Endometrial microvascular endothelial cells (primary cell): ENCODE measurements around the gene GOLGA6D. TPM values are rescaled to one million over a fixed set of nuclear protein-coding genes. Genes with fewer than 3 reads are reported as not detected.
"Not testable (repeated sequence)": the region's sequence is repeated elsewhere in the genome, so short reads cannot be mapped to it uniquely, and the experiment has no call there.

Source experiments
- in situ Hi-C: cut with HindIII; loops from 2 replicates; pipeline ENCODE4 v1.10.0; 2017; ENCODE audit warnings: low sequenced_read_pairs, low pct_unique_long_range_greater_than_20kb; ENCODE audit errors: inconsistent ontology term
- total RNA-seq: library from RNA; depleted of rRNA; stranded (reverse); fragments of >200 nt; gene quantifications from one replicate; pipeline ENCODE4 v1.2.3, GENCODE V29; 2015; ENCODE audit errors: inconsistent ontology term

Gene GOLGA6D
- total RNA-seq, 1 donor from 2014 or later: not detected

DNA sequence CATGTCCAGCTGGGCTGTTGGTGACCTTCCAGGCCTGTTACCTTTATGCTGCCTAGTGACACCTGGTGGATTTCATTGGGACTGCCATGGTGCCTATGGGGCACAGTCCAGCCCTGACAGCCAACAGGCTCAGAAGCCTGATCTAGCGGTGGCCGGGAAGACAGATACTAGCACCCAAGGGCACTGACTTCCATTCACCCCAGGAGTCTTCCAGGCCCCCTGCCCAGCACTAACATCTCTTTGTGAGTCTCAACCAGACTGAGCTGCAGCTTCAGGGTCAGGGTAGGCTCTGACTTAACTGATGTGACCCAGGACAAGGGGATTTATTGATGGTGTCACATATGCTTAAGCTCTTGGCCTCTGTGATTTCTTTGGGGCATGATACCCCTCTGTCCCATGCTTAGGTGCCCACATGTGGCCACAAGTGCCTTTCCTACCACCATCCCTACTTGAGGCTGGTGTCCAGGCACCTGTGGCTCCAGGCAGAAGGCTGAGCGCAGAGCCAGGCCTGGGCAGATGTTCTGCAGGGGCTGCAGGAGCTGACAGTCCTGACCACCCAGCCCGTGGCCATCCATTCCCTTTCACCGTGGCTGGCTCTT, 8.0 kb upstream of the GOLGA6D start:
- in situ Hi-C loops: not testable (repeated sequence)

DNA sequence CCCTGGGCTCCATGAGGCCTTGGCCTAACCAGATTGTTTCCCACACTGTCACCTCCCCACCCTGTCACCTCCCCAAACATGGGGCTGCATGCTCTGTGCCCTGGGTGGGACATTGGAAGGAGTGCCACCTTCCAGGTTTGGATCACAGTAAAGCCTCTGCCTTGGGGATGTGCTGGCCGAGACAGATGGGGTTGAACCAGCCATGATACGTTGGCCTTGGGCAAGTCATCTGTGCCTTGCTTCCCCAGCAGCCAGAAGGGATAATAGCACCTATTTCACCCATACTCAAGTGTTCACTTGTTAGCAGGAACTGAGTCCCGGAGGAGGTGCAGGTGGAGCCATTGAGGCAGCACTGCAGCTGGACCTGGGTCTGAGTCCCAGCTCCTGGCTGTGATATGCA, 7.0 kb upstream of the GOLGA6D start:
- in situ Hi-C loops: not testable (repeated sequence)

DNA sequence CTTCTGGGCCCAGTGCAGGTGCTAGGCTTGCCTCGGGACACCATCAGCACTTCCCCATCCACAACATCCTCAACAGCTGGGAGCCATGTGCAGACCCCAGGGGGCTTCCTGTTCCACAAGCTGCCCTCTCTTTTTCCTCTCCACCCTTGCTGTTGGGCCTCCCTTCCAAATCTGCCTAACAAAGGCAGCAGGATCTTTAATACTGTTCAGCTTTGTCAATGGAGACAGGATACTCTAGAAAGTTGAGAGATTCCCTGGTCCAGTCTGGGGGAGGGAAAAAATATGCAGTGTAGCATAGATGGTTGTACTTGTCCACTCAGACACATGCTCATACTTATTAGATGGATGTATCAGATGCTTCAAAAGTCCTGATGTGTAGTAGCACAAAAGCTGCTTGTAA, 4.1 kb upstream of the GOLGA6D start:
- in situ Hi-C loops: not testable (repeated sequence)

DNA sequence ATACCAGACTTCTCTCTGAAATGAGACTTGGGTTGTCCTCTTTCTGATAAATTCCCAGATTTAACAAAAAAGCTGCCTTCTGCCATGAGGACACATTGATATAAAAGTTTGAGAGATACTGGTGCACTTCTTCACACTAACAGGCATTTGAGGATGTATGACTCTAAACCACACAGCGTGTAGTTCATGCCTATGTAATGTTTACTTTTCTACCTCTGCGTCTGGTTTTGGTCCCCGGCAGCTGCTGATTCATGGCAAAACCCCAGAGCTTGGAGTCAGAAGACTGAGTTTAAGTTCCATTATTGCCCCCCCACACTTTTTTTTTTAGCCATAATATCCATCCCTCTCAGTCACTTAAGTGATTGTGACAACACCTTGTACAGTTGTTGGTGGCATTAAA, 1.5 kb downstream of the GOLGA6D start:
- in situ Hi-C loops: not testable (repeated sequence)

DNA sequence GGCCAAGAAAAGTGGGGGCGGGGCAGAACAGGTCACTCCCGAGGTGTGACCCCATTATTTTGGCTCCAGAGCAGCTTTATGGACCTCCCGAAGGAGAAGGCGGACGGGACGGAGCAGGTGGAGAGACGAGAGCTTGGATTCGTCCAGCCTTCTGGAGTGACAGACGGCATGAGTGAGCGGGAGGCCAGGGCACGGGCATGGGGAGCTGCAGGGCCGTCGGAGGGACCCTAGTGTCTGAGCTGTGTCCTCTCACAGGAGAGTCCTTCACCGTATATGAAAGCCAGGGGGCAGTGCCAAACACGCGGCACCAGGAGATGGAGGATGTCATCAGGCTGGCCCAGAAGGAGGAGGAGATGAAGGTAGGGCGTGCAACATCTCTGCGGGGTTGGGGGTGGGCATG, 11.0 kb downstream of the GOLGA6D start:
- in situ Hi-C loops: not testable (repeated sequence)

DNA sequence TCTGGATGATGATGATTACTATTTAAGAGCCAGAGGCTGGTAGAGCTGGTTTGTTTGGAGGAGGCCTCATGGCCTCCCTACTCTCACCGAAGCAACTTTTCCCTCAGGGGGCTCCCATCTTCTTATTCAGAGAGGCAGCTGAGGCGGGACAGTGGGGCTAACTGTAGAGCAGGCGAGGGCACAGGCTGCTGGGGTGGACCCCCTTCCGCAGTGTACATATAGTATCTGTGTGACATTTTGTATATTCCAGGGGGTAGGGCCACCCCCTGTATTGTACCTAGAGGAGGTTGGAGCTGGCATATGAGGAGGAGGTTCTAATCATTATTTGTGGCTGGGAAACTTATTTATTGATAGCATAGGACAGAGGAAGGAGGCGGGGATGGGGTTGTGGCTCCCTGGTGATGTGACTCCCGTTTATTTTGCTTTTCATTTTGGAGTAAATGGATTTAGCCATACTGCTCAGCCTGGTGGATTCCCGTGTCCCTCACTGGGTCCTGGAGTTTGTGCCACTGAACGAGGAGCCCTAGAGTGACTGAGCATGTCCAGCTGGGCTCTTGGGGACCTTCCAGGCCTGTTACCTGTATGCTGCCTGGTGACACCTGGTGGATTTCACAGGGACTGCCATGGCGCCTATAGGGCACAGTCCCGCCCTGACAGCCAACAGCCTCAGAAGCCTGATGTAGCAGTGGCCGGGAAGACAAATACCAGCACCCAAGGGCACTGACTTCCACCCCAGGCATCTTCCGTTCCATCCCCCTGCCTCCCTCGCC, 16.1 kb downstream of the GOLGA6D start:
- in situ Hi-C loops: not testable (repeated sequence)

DNA sequence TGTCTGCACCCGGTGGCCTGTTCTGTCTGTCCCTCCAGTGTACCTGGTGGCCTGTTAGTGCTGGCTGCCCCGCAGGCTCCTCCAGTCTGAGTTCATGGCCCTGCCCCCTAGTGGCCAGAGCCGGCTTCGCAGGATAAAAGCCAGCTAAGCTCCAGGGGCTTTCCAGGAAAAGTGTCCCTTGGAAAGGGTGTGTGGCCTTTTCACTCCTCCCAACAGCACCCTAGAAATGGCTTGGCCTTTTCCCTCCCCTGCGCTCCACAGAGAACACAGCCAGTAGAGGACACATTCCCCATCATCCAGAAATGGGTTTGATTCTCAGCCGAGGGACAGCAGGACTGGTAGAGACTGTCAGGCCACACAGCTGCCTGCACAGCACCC, 16.7 kb downstream of the GOLGA6D start:
- in situ Hi-C loops: not testable (repeated sequence)

DNA sequence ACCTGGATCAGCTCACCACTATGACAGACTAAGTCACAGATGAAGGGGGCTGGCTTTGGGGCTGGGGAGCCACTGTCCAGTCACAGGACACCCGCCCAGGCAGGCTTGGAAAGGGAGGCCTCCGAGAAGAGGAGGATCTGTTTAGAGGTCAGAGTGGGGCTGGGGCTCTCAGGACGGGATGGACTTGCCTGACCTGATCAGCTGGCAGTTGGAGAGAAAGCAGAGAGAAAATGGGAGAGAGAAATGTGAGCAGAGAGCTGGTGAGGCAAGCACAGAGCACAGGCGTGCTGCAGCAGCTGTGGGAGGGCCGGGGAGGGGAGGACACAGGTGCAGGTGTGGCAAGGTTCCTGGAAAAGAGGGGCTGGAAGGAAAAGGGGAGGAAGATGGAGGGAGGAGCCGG, 17.4 kb downstream of the GOLGA6D start:
- in situ Hi-C loops: not testable (repeated sequence)

DNA sequence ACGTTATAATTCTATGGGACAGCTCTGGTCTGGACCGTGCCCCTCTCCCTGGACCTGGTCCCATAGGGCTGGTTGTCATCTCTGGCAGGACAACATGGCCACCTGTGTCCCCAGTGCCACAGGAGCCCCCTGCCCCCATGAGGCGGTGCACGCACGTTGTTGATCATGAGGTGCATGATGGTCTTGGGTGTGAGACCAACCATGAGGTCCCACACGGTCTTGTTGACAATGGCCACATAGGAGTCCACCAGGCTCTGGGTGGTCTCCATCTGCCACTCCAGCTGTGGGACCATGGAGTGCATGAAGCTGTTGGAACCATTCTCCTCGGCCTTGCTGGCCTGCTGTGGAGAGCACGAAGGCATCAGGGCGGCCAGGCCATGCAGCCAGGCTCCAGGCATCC, 19.7 kb downstream of the GOLGA6D start:
- in situ Hi-C loops: no loop called here

DNA sequence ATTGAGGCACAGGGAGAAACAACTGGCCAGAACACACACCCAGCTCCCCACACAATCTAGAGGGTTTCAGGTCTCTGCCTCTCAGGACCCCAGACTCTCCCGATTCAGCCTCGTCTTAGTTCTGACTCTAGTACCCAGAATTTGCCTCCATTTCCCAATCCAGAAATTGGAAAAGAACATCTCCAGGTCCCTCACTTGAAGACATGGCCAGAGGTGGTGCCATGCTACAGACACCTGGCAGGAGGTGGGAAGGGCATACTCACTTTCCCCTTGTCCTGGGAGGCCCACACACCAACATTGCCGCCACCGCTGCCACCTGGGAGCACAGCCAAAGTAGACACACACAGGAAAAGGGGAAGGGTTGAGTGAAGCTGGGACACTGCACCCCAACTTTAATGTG, 20.1 kb downstream of the GOLGA6D start:
- in situ Hi-C loops: not testable (repeated sequence)

DNA sequence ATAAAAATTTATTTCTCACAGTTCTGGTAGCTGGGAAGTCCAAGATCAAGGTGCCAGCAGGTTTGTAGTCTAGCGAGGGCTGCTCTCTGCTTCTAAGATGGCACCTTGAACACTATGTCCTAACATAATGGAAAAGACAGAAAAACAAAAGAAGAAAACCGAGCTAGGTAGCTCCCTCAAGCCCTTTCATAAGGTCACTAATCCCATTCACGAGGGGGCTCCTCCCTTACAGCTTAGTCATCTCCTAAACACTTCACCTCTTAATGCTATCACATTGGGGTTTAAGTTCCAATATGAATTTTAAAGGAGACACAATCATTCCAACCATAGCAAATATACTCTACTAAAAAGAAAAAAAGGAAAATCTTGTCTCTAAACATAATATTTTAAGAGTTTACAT, 23.6 kb downstream of the GOLGA6D start:
- in situ Hi-C loops: no loop called here

DNA sequence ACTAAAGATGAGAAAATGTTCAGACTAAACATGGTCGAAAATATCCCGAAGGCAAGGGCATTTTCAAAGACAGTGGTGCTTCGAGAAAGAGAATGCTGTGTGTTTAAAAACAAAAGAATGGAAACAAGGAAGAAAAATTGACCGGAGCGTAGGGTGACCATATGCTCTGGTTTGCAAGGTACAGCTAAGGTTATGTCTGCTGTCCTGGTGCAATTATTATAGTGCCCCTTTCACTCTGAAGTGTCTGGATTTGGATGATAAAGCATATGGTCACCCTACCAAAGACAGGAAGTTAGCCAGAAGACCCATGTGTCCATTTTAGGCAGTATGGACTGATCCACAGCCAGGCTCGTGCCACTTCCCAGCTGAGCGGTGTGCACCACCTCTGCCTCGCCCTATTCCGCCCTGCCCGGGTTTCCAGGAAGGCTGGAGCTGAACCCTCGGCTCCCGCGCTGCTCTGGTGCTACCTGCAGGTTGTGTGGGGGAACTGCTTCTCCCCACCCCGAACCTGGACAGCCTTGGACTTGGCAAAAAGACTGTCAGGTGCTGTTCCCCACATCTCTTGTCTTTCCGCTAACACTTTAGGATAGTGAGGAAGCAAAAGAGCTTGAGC, 25.2 kb downstream of the GOLGA6D start:
- in situ Hi-C loops: no loop called here

DNA sequence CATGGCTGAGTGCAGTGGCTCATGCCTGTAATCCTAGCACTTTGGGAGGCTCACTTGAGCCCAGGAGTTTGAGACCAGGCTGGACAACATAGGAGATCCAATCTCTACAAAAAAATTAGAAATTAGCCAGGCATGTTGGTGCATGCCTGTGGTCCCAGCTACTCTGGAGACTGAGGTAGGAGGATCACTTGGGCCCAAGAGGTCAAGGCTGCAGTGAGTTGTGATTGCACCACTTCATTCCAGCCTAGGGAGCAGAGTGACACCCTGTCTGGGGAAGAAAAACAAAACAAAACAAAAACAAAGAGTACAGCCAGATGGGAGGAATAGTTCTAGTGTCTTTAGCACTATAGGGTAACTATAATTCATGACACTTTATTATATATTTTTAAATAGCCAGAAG, 27.1 kb downstream of the GOLGA6D start:
- in situ Hi-C loops: no loop called here

DNA sequence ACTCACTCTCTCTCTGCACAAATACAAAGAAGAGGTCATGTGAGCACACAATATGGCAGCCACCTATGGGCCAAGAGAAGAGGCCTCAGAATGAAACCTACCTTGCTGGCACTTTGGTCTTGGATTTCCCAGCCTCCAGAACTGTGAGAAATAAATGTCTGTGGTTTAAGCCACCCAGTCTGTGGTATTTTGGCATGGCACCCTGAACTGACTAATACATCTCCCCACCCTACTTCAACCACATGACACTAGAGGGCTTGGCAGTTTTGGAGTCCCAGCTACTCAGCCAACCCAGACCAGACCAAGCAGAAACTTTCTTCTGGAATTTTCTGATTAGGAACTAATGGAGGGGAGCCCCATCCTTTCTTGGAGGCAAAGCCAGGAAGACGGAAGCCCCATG, 29.9 kb downstream of the GOLGA6D start:
- in situ Hi-C loops: not testable (repeated sequence)

DNA sequence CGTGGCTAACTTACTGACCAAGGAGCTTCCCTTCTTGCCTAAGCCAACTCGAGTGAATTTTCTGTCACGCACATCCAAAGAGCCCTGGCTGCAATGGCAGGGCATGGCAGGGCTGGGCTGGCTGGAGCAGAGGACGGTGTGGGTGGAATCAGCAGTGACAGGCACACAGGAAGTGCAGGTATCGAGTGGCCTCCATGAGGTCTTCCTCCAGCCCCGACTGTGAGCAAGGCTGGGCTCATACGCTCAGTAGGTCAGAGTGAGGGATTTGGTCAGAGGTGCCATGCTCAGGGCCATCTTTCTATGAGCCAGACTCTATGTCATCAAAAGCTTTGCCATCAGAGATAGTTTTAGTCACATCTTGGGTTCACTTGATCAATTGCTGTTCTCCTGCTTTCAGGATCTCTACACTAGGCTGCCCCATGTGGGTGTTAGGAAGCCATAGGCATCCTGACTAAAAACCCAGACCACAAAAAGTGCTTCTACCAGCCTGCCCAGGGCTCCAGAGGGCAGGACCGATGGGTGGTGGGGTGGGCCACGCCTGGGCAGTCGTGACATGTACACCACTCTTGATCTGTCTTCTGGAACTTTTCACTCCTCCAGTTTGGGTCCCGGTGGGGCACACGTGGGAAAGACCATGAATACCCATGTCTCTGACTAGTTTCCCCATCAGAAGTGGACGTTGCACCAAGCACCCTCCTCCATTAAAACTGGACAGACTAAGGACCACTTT, 30.6 kb downstream of the GOLGA6D start:
- in situ Hi-C loops: no loop called here

DNA sequence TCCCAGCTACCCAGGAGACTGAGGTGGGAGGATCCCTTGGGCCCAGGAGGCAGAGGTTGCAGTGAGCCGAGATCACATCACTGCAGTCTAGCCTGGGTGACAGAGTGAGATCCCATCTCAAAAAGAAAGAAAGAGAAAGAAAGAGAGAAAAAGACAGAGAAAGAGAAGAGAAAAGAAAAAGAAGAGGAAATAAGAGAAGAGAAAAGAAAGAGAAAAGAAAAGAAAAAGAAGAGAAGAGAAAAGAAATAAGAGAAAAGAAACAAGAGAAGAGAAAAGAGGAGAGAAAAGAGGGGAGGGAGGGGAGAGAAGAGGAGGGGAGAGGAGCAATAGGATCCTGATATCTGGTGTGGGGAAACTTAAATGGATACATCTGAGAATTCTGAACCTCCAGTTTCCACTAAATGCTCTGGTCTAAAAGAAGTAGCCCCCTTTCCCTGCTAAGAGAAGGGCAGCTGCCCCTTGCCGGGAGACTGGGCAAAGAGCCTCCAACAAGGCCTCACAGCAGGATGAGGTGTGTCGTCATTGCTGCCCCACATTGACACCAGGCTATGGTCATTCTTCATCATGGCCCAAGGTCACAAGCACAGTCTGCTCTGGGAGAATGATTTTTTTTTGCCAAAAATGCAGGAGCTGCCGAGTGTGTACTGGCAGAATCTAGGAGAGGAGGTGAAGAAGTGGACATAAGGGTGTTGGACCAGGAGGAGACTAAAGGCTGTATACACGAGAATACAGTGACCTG, 32.1 kb downstream of the GOLGA6D start:
- in situ Hi-C loops: no loop called here

DNA sequence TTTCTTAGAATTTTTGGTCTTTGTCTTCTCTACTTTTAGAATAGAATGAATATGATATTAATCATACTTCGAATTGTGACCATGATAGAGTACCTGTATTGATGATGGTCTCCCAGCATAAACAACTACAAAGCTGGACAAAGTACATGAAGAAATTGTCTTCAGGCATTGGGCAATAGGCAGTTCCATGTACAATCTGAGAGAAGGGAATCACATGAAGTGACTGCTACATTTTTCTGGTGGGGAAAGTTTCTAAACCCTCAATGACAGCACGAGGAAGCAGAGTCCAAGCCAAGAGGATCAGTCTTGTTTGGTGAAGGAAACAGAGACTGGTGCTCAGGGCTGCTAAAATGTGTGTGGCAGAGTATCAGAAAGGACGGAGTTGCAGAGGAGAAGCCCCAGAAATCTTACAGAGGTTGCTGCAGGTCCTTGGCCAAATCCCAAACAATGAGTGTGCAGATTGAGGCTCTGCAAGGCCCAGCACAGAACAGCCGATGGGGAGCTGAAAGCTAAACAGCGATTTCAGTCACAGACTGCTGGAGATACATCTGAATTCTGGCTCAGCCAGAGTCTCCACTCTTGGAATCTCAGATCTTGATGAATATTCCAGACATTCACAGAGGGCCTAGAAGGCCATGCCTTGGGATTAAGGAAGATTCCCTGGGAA, 36.7 kb downstream of the GOLGA6D start:
- in situ Hi-C loops: not testable (repeated sequence)

DNA sequence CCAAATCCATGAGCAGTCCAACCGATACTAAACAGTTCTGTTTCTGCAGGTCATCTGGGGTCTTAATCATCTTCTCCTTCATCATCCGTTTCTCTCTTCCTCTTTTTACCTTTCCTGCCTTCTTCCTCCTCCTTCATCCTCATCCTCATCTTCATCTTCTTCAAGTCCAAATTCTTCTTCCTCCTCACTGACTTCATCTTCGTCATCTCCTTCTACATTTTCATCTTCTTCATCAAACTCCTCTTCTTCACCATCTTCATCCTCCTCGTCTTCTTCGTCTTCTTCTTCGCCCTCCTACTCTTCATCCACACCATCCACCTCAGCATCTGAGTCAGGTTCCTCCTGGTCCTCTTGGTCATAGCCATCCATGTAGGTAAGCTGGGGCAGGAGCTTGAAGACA, 39.1 kb downstream of the GOLGA6D start:
- in situ Hi-C loops: no loop called here

DNA sequence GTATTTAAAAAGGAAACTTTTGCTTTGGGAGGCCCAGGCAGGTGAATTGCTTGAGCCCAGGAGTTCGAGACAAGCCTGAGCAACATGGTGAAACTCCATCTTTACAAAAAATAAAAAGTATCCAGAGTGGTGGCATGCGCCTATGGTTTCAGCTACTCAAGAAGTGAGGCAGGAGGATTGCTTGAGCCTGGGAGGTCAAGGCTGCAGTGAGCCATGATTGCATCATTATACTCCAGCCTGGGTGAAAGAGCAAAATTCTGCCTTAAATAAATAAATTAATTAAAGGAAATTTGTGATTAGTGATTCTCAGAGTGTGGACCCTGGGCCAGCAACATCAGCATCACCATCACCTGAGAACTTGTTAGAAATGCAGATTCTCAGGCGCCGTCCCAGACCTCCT, 43.3 kb downstream of the GOLGA6D start:
- in situ Hi-C loops: no loop called here
